Fibroblast of lung (primary cell): ENCODE data around the gene ACKR2. TPM values are rescaled to one million over a fixed set of nuclear protein-coding genes. Genes with fewer than 3 reads are reported as not detected.

Experiments used
- DNase-seq, 2 donors: peaks; one replicate each; pipeline versions ENCODE4 v3.0.0 to v3.0.0-alpha.2; 2010; ENCODE audit warnings: low read depth in 2 of 2
- H2AFZ ChIP-seq: 2 replicates; pipeline ENCODE4 v1.5.1; 2012; ENCODE audit warnings: low read length, control low read depth, inconsistent platforms
- H3K27ac ChIP-seq: 2 replicates; pipeline ENCODE4 v1.5.1; 2011; ENCODE audit warnings: low read length, control low read depth; ENCODE audit not compliant: insufficient read depth
- H3K27me3 ChIP-seq: 2 replicates; pipeline ENCODE4 v1.5.1; 2011; ENCODE audit warnings: mild to moderate bottlenecking, low read length; ENCODE audit not compliant: control insufficient read depth, insufficient read depth
- H3K36me3 ChIP-seq: 2 replicates; pipeline ENCODE4 v1.5.1; 2011; ENCODE audit warnings: low read length; ENCODE audit not compliant: control insufficient read depth, insufficient read depth
- H3K4me1 ChIP-seq: 2 replicates; pipeline ENCODE4 v1.5.1; 2011; ENCODE audit warnings: low read length; ENCODE audit not compliant: control insufficient read depth, insufficient read depth; ENCODE audit errors: extremely low read depth
- H3K4me2 ChIP-seq: 2 replicates; pipeline ENCODE4 v1.5.1; 2011; ENCODE audit warnings: low read length, control low read depth; ENCODE audit not compliant: insufficient read depth; ENCODE audit errors: extremely low read depth
- H3K4me3 ChIP-seq, 4 experiments: fragments of 200-600 bp in 1 of 4; sonication (generic) in 1 of 4; replicated peaks in 1 of 4; 2 replicates each; pipeline ENCODE4 v1.5.1; 2011 to 2016; ENCODE audit warnings: low read length in 4 of 4, low read depth in 3 of 4, mild to moderate bottlenecking in 3 of 4, control low read depth in 2 of 4, inconsistent platforms in 1 of 4, mixed read lengths in 1 of 4; ENCODE audit not compliant: insufficient read depth in 1 of 4; ENCODE audit errors: control extremely low read depth in 1 of 4
- H3K79me2 ChIP-seq: 2 replicates; pipeline ENCODE4 v1.5.1; 2012; ENCODE audit warnings: mild to moderate bottlenecking, low read length, inconsistent platforms; ENCODE audit not compliant: control insufficient read depth, insufficient read depth
- H3K9ac ChIP-seq: 2 replicates; pipeline ENCODE4 v1.5.1; 2011; ENCODE audit warnings: mild to moderate bottlenecking, low read length, control low read depth; ENCODE audit not compliant: insufficient read depth
- H3K9me3 ChIP-seq: 2 replicates; pipeline ENCODE4 v1.5.1; 2012; ENCODE audit warnings: low read depth, low read length; ENCODE audit not compliant: control insufficient read depth, insufficient read depth
- H4K20me1 ChIP-seq: 2 replicates; pipeline ENCODE4 v1.5.1; 2011; ENCODE audit warnings: low read length; ENCODE audit not compliant: control insufficient read depth, insufficient read depth; ENCODE audit errors: extremely low read depth
- CTCF ChIP-seq, 2 donors: IDR thresholded peaks in 1 of 2; conservative IDR thresholded peaks in 1 of 2; 1 replicate in 1 of 2; 2 replicates in 1 of 2; pipeline ENCODE4 v1.5.1; 2011 to 2012; ENCODE audit warnings: low read length in 2 of 2, control low read depth in 1 of 2, inconsistent platforms in 1 of 2, low read depth in 1 of 2, mild to moderate bottlenecking in 1 of 2
- EZH2 ChIP-seq: IDR thresholded peaks from 2 replicates; pipeline ENCODE4 v1.5.1; 2012; ENCODE audit warnings: low read length, control low read depth, mild to moderate bottlenecking; ENCODE audit errors: missing control alignments
- polyA plus RNA-seq, 2 donors: library from polyadenylated mRNA; depleted of rRNA in 1 of 2; stranded (reverse) in 1 of 2; unstranded in 1 of 2; fragments of >200 nt; gene quantifications; 2 replicates each; pipeline ENCODE4 v1.2.1, GENCODE V29; 2011 to 2012; ENCODE audit warnings: missing spikeins in 1 of 2
- total RNA-seq: library from RNA; depleted of rRNA; stranded (reverse); fragments of >200 nt; gene quantifications from 2 replicates; pipeline ENCODE4 v1.2.1, GENCODE V29; 2014

Gene ACKR2
- total and polyA plus RNA-seq, 2 donors (not counting 1 experiment from before 2014, with no cell fraction given) = under 0.01 to 0.19 TPM

- Histone ChIP-seq H3K36me3 (no peaks in the 10 kb centered on the region), H3K4me1 (no peaks in the 10 kb centered on the region), H3K9ac (no peak overlapping the region), H3K9me3 (no peaks in the 10 kb centered on the region), H3K79me2 (no peaks in the 10 kb centered on the region), H3K27me3 (peaks cover 5% of the 10 kb centered on the region), H2AFZ (no peak overlapping the region), H4K20me1 (no peaks in the 10 kb centered on the region), H3K4me3 (no peak overlapping the region), H3K4me2 (no peak overlapping the region), H3K27ac (no peak overlapping the region)
- DNase-seq = no peak
- TF ChIP-seq EZH2 (no peak), CTCF (conservative IDR thresholded peaks at IDR 0.05 in 1 of 2, IDR thresholded peaks at IDR 0.05 in 1 of 2; ENCODE audit: low read depth in 1 of 2, low read length in 2 of 2) (no peak)
Observed at GRCh38 chr3:42855219-42855546, 45.9 kb downstream of the ACKR2 start.

- no peaks in the 10 kb centered on the region for H3K9me3 ChIP-seq
- H3K27me3 ChIP-seq = no peaks in the 10 kb centered on the region
- H3K36me3 ChIP-seq = no peaks in the 10 kb centered on the region
- no peak overlapping the region for H2AFZ ChIP-seq
- DNase-seq = no peak
- no peak overlapping the region for H3K9ac ChIP-seq
- TF ChIP-seq EZH2 (no peak), CTCF (conservative IDR thresholded peaks at IDR 0.05 in 1 of 2, IDR thresholded peaks at IDR 0.05 in 1 of 2; ENCODE audit: low read depth in 1 of 2, low read length in 2 of 2) (no peak)
- no peaks in the 10 kb centered on the region for H3K4me1 ChIP-seq
- H4K20me1 ChIP-seq = no peaks in the 10 kb centered on the region
- H3K79me2 ChIP-seq = no peaks in the 10 kb centered on the region
- H3K27ac ChIP-seq = no peak overlapping the region
- no peak overlapping the region for H3K4me2 ChIP-seq
- no peak overlapping the region for H3K4me3 ChIP-seq
Observed at GRCh38 chr3:42855547-42856380, 46.5 kb downstream of the ACKR2 start.

GRCh38 chr3:42856544-42856943, 47.3 kb downstream of the ACKR2 start:
- Histone ChIP-seq H3K36me3 (no peaks in the 10 kb centered on the region), H3K9me3 (no peaks in the 10 kb centered on the region), H3K27me3 (no peaks in the 10 kb centered on the region), H4K20me1 (no peaks in the 10 kb centered on the region), H2AFZ (no peak overlapping the region), H3K4me2 (no peak overlapping the region), H3K4me3 (no peak overlapping the region), H3K4me1 (no peaks in the 10 kb centered on the region), H3K27ac (no peak overlapping the region), H3K9ac (no peak overlapping the region), H3K79me2 (no peaks in the 10 kb centered on the region)
- no peak for DNase-seq
- TF ChIP-seq CTCF (conservative IDR thresholded peaks at IDR 0.05 in 1 of 2, IDR thresholded peaks at IDR 0.05 in 1 of 2; ENCODE audit: low read depth in 1 of 2, low read length in 2 of 2) (no peak), EZH2 (no peak)
